HG03378 (cell line): ENCODE measurements around the gene TMEM234.
"Not testable (repeated sequence)": the region's sequence is repeated elsewhere in the genome, so short reads cannot be mapped to it uniquely, and the experiment has no call there.

Experiments used
- ATAC-seq: cut with Tn5 transposase; IDR thresholded peaks from one replicate; pipeline ENCODE4 v1.9.1; 2021; ENCODE audit warnings: mild to moderate bottlenecking, moderate library complexity; ENCODE audit not compliant: unreplicated experiment

TMEM234 gene

GRCh38 chr1:32221980-32222755 is at the start of gene TMEM234, which contains the start of gene EIF3I:
TMEM234 (minus strand) TSS chr1:32222353; CDS start chr1:32222322, 31 bp downstream.
EIF3I (plus strand) TSS chr1:32222407; CDS start chr1:32222442, 35 bp downstream.
- peak; percentile 80 for ATAC-seq

- ATAC-seq = no peak
Observed at GRCh38 chr1:32269744-32270143, 47.6 kb upstream of the TMEM234 start.

DNA sequence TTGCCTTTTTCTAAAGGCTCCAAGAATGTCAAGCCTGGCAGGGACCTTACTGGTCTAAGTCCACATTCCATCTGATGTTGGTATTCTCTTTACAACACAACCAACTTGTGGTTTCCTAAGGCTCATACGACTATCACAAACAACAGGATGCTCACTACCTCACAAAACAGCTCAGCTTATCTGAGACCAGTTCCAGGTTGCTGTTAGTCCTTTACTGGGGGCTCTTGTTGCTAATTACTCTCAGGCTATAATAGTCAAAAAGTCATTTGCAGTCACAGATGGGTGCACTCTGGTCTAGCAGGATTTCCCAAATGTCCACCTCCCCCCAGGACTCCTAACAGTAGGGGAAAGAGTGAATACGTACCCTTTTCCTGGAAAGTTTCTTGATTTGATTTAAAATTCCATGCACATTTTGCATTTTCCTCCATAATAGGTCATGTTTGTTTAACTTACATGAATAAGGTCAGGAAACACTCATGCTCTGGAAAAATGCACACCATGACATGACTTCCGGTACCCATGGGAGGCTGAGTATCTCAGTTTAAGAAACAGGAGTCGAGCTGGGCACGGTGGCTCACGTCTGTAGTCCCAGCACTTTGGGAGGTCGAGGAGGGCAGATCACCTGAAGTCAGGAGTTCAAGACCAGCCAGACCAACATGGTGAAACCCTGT is 44.9 kb upstream of the TMEM234 start:
- no peak for ATAC-seq

- ATAC-seq = no peak
Observed at GRCh38 chr1:32265846-32266245, 43.7 kb upstream of the TMEM234 start.

DNA sequence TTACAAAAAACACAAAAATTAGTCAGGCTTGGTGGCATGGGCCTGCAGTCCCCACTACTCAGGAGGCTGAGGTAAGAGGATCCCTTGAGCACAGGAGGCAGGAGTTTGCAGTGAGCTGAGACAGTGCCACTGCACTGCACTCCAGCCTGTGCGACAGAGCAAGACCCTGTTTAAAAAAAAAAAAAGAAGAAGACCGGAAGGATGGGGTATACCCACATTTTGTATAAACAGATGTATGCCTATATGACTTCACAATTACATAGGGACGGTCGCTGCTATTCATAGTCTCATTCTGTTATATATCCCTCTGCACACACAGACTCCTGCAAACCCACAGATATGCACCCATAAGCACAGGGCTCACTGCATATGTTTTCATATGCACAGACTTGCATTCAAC is 41.6 kb upstream of the TMEM234 start:
- ATAC-seq = peak; percentile 55

DNA sequence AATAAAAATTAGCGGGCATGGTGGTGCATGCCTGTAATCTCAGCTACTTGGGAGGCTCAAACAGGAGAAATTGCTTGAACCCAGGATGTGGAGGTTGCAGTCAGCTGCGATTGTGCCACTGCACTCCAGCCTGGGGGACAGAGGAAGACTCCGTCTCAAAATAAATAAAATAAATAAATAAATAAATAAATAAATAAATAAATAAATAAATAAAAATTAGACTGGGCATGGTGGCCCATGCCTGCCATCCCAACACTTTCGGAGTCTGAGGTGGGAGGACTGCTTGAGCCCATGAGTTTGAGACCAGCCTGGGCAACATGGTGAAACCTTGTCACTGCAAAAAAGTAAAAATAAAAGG is 41.1 kb upstream of the TMEM234 start:
- not testable (repeated sequence) for ATAC-seq

DNA sequence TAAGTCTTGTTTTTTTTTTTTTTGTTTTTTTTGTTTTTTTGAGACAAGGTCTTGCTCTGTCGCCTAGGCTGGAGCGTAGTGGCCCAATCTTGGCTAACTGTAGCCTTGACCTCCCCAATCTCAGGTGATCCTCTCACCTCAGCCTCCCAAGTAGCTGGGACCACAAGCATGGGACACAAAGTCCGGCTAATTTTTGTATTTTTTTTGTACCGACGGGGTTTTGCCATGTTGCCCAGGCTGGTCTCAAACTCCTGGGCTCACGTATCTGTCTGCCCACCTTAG is 35.0 kb upstream of the TMEM234 start:
- ATAC-seq = no peak

DNA sequence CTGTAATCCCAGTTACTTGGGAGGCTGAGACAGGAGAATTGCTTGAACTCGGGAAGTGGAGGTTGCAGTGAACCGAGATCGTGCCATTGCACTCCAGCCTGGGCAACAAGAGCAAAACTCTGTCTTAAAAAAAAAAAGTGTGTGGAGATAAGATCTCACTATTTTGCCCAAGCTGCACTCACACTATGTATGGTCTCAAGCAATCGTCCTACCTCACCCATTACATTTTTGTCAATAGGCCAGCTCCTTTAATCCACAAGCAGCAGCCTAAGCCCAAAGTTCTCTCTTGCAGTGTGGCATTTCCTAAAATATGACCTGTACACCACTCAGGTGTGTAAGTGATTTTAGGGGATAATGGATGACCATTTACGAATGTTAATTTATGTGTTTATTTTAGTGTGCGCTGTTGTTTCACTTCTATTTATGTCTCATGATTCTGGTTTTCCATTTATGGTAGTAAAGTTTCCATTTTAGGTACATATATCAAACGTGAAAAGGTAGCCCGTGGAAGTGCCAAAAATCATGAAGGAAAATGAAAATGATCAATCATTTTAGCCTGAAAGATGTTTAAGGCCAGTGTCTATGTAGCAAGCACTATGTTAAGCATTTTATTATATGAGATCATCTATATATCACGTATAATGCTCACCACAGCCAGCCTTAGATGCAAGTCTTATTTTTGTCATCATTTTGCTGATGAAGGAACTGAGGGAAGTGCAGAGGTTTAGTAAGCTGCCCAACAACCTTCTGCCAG is 34.5 kb upstream of the TMEM234 start:
- no peak for ATAC-seq

DNA sequence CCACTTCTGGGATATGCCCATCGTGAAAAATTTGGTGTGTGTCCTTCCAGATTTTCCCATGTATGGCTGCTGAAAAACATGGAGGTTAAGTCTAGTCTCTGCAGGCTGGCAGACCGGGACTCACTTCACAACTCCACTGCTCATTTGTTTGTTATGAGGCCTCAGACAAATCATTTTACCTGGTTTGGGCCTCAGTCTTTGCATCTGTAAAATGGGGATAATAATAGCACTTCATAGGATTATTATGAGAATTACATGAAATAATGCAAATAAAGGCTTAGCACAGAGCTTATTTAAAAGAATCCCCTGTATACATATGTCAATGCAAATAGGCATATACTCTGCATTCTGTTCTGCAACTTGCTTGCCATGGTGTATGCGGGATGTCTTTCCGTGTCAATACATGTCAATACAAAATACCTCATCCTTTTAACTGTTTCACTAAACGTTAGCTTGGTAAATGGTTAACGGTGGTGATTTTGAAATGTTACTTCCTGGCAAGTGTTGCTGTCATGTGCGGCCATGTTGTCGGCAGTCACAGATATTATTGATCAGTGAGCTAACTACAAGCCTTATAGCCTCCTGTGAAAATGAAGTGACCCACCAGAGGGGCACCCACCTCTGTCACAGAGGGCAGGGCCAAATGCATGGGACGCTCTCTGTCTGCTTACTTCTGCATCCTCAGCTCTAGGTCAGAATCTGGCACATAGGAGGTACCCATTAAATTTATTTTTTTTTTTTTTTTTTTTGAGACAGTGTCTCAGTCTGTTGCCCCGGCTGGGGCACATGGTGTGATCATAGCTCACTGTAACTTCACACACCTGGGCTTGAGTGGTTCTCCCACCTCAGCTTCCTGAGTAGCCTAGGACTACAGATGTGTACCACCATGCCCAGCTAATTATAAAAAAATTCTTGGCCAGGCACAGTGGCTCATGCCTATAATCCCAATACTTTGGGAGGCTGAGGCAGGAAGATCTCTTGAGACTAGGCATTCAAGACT is 33.2 kb upstream of the TMEM234 start:
- no peak for ATAC-seq

DNA sequence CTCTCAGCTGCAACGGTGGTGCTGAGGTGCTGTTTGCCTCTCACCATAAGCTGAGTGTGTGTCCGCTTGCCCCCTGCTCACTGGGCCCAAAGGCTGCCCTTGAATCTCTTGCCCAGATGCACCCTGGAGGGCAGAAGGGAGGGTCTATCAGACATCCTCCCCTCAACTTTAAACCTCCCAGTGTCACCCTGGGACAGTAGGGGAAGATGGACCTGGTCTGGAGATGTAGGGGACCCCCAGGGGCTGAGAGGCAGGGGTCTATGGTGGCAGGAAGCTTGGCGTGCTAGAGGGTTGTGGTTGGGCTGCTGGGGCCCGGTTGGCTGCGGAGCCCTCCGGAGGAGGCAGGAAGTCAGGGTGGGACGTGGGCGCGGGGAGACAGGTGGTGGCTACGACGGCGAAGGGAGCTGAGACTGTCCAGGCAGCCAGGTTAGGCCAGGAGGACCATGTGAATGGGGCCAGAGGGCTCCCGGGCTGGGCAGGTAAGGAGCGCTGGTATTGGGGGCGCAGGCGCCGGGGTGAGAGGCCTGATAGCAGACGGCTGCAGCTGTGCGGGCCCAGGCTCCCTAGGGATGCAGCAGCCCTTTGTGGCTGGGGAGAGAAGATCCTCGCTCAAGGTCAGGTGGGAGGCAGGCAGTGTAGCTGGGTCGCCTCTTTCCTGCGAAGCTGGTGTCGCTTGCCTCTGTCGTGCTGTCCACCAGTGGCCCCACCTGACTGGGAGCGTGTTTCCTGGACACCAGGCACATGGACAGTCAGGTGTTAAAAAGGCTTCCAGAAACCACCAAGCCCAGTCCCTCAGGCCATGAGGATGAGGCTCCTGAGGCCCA is 29.0 kb upstream of the TMEM234 start, which contains the start of gene LCK:
LCK (plus strand) TSS at position 373 of the 824 bp plus-strand sequence. CDS start 23,065 bp downstream, outside the sequence.
- ATAC-seq = no peak

DNA sequence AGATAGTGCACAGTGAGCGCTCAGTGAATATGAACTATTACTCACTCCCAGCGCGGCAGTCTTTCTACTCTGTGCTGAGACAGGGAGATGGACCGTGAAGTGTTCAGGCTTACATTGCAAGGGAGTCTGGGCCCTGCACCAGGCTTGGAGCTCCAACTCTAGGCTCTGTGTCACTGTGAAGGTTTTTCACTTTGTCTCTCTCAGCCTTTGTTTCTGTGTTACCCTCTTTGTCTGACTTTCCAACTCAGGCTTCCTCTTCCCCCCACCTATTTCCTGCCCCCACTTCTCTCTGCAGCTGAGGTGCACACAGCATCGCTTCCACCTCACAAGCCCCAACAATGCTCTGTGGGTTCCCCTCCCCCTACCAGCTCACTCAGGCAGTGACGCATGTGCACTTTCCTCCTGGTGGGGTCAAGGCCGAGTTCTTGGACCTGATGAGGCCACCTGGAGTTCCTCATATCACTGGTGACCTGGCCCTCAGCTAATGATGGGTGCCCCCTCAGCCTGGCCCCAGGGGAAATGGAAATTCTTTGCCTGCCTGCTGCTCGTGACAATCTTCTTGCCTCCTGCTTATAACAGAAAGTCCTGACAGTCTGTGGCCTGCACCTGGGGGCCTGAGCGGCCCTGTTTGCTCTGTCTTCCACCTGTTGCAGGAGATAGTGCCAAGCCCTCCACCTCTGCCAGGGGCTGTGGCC is 27.8 kb upstream of the TMEM234 start:
- peak; percentile 50 for ATAC-seq

DNA sequence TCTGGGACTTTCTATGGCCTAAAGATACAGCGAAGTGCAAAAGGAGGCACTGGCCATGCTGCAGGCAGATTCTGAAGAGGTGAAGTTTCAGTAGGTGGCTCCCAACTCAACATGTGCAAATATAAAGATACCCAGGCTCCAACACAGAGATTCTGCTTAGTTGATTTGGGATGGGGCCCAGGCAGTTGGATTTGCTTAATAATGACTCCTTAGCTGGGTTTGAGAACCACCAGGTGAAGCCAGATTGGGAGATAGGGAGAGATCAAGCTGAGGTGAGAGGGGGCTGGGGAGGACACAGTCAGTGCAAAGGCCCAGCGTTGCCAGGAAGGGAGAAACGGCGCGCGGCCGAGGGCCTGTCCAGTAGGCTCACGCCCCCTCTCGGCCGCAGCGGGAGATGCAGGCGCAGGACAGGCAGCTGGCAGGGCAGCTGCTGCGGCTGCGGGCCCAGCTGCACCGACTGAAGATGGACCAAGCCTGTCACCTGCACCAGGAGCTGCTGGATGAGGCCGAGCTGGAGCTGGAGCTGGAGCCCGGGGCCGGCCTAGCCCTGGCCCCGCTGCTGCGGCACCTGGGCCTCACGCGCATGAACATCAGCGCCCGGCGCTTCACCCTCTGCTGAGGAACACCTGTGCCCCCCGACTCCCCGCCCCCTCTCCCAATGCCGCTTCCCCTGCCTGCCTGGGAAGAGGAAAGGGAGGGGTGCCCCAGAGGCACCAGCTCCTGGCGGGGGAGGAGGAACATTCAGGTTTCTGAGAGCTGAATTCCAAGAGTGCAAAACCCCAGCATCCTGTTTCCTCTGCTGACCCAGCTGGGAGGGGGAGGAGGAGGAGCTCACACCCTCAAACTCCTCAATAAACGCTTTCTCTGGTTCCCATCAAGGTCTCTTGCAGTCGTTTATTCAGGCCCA is 26.1 kb upstream of the TMEM234 start:
- ATAC-seq = no peak

GRCh38 chr1:32247452-32247851 is 25.3 kb upstream of the TMEM234 start:
- no peak for ATAC-seq

DNA sequence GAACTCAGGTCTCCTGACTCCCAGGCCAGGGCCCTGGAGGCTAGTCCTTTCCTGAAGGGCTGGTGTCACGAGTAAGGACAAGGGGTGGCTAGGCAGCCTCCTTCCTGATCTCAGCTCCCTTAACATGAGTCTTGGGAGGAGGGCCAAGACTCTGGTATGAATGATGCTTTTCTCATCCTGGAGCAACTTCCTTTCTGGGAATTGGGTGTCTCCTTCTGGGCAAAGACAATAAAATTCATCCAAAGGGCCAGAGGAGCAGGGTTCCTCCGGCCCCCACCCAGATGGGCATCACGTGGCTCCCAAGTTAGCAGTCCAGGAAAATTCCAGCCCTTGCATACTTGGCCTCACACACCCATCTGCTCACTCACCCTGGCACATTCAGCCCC is 24.7 kb upstream of the TMEM234 start, which contains the start of gene FAM167B:
FAM167B (plus strand) TSS at position 335 of the 386 bp plus-strand sequence. CDS start 200 bp downstream, outside the sequence.
- no peak for ATAC-seq

DNA sequence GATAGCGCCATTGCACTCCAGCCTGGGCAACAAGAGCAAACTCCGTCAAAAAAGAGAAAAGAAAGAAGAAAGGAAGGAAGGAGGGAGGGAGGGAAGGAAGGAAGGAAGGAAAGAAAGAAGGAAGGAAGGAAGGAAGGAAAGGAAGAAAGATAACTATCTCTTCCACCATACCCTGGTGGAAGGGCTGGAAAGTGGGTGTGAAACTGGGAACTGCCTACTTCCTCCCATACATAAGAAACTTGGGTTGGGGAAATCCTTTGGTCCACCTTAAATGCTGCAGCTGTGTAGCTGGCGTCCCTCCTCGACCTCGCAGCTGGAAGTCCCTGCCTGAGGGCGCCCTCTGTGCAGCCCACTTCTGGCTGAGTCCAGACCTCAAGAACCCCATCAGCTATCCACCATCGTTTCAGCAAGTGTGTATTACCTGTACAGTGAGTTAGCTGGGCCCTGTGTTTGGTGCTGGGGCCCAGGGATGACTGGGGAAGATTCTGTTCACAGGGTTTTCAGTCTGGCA is 20.2 kb upstream of the TMEM234 start:
- no peak for ATAC-seq

DNA sequence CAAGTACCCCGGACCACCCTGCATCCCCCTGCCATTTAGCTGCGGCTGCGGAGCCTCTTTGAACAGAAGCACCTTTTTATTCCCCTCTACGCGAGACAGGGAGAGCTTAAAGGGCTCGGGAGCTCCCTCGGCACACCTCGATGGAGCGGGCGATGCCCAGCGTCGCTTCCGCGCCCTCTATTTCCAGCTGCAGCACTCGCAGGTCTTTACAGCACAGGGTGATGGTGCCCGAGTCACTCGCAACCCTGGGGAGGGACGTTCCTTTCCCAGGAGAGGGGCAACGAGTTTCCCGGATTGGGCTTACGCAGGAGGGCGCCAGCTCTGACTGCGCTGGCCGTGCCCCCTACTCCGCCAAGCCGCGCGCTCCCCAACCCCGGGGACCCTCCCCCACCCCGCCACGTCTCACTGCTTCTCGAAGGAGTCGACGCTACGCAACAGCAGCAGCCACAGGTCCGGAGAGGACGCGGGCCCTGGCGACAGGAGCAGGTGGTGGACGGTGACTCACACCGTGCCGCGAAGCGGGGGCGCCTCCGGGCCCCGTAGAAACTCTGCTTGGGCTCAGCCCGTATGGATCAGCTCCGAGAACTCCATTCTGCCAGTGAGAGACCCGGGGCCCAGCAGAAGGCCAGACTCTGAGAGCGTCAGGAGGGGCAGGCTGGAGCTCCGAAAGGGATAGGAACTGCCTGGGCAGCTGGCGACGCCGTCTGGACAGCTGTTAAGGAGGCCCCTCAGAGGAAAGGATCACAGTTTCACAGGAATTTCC is 19.0 kb upstream of the TMEM234 start:
- ATAC-seq = no peak
